Activated B cell treated with CpG ODN at 0.5 μM for 24 hours (primary cell): Measurements from ENCODE around the gene CEP41. TPM values are rescaled to one million over a fixed set of nuclear protein-coding genes. Genes with fewer than 3 reads are reported as not detected.
A peak's percentile ranks its signal among the peaks of the same experiment; 100 is the strongest.

Experiments used
- ATAC-seq: fragments of 200-7000 bp; cut with Tn5 transposase; one replicate; pipeline ENCODE4 v1.10.0; 2021; ENCODE audit warnings: low read depth, mild to moderate bottlenecking, moderate library complexity
- CTCF ChIA-PET: fragments of 350-600 bp; sonication (Branson Sonifier 250); formaldehyde crosslinking; loops from one replicate; lab custom pipeline; 2021; ENCODE audit warnings: antibody characterized with exemption; lab: Charles Lee
- POLR2A ChIA-PET: fragments of 350-600 bp; sonication (Branson Sonifier 250); formaldehyde crosslinking; loops from one replicate; lab custom pipeline; 2021; ENCODE audit warnings: antibody characterized with exemption; lab: Charles Lee
- DNase-seq: peaks from one replicate; pipeline ENCODE4 v3.0.0; 2022
- H3K27ac Mint-ChIP-seq: one replicate; pipeline ENCODE4 v1.8.0; 2020; ENCODE audit warnings: mixed read lengths
- H3K27me3 Mint-ChIP-seq: one replicate; pipeline ENCODE4 v1.8.0; 2021; ENCODE audit warnings: mixed read lengths
- H3K36me3 Mint-ChIP-seq: one replicate; pipeline ENCODE4 v1.8.0; 2021; ENCODE audit warnings: low read depth, mixed read lengths
- H3K4me1 Mint-ChIP-seq: one replicate; pipeline ENCODE4 v1.8.0; 2021; ENCODE audit warnings: mixed read lengths
- H3K4me3 Mint-ChIP-seq: one replicate; pipeline ENCODE4 v1.8.0; 2020; ENCODE audit warnings: mild to moderate bottlenecking, mixed read lengths
- H3K9me3 Mint-ChIP-seq: one replicate; pipeline ENCODE4 v1.8.0; 2020; ENCODE audit warnings: mixed read lengths
- intact Hi-C: fragments of 100-400 bp; cut with micrococcal nuclease; formaldehyde crosslinking; loops from one replicate; pipeline ENCODE4 v1.15.1; 2024
- total RNA-seq: library from RNA; stranded (reverse); gene quantifications from 2 replicates; pipeline ENCODE4 v1.2.3, GENCODE V29; 2022
- TF ChIP-seq, protein P1 (sequence below): fragments of 200-600 bp; IDR thresholded peaks from one replicate; pipeline ENCODE4 v1.8.0; 2022; ENCODE audit warnings: antibody characterized with exemption, mild to moderate bottlenecking

Gene CEP41
- total RNA-seq = 5.1 and 6.6 TPM in 2 replicates

DNA sequence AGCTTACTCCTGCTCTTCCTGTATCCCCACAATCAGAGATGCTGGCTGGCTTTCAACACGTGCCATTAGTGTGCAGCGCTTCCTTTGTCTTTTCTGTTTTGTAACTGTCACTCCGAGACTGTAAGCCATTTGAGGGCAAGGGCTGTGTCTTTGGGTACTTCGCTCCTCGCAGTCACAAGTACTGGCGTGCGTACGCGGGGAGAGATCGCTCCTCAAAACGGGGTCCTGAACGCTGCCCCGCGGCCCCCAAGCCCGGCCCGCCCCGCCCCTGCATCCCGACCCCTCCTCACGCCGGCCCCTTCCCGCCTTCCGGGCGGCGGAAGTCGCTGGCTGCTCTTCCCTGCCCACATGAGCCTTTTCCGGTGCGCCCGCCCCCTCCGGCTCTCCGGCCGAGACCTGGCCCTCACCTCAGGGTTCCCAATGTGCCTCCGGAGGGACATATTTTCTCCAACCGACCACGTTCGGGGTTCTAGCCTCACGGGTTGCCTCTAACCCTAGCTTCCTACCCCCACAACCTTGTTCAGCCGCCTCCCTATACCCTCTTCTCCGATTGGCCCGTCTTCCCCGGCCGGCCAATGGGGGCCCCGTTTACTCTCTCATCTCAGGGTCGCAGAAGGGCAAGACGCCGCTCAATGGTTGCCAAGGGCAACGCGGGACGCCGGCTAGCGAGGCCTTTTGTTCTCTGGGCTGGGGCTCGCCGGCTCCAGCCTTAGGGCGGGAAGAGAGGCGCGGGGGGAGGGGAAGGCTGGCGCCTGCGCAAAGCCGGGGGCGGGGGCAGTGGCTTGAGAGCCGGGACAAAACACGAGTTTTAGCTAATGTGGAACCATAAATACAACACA, at the start of gene CEP41:
Gene CEP41 (minus strand): TSS at position 490 of the 839 bp plus-strand sequence. CDS start 50 bp downstream, at position 440.
- ChIA-PET CTCF (no interaction called here), POLR2A (interaction anchor here (1.0 to 1.3 kb wide), 2 partner anchors 30 to 236 kb away, joined by 3 to 9 read pairs; partner anchors contain the start of gene TMEM209)
- Mint-ChIP-seq H3K4me1 (peaks cover 14% of the 10 kb centered on the region), H3K27me3 (peaks cover 5% of the 10 kb centered on the region), H3K9me3 (no peaks in the 10 kb centered on the region), H3K36me3 (peaks cover 3% of the 10 kb centered on the region), H3K4me3 (peak within 1 kb of the TSS; percentile 99), H3K27ac (peak within 1 kb of the TSS; percentile 95)
- DNase-seq (peak; percentile 89), ATAC-seq (peak; percentile 97)
- intact Hi-C loops = loop anchor here (1.0 to 5.0 kb wide), 5 partner anchors 46 to 370 kb away; partner anchors contain the start of genes COPG2, KLHDC10 and TMEM209
- TF ChIP-seq, protein P1, sequence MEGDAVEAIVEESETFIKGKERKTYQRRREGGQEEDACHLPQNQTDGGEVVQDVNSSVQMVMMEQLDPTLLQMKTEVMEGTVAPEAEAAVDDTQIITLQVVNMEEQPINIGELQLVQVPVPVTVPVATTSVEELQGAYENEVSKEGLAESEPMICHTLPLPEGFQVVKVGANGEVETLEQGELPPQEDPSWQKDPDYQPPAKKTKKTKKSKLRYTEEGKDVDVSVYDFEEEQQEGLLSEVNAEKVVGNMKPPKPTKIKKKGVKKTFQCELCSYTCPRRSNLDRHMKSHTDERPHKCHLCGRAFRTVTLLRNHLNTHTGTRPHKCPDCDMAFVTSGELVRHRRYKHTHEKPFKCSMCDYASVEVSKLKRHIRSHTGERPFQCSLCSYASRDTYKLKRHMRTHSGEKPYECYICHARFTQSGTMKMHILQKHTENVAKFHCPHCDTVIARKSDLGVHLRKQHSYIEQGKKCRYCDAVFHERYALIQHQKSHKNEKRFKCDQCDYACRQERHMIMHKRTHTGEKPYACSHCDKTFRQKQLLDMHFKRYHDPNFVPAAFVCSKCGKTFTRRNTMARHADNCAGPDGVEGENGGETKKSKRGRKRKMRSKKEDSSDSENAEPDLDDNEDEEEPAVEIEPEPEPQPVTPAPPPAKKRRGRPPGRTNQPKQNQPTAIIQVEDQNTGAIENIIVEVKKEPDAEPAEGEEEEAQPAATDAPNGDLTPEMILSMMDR = no peak

DNA sequence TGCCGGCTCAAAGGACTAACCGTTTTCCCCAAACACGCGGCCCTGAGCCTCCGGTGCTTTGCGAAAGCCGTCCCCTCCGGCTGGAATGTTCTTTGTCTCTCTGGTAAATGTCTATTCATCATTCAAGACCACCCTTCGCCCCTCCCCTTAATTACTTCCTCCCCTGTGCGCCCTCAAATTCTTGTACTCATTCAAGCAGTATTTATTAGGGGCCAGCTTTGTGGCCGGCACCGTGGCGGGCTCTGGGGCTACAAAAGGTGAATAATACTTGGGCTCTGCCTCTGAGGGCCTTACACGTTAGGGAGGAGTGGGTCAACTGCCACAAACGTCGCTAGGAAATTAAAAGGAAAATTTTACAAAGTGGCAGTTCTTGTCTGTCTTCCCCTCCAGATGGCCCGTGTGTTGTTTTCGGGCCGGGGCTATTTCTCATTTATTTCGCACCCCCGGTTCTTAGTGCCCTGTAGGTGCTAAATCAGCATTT, 49.5 kb upstream of the CEP41 start:
- peaks cover 38% of the 10 kb centered on the region for H3K27me3 Mint-ChIP-seq
- DNase-seq (no peak), ATAC-seq (no peak)
- peak overlapping the region; percentile 11 for H3K4me3 Mint-ChIP-seq
- TF ChIP-seq, protein P1 = no peak
- POLR2A ChIA-PET = no interaction called here
- intact Hi-C loops = no loop called here
- CTCF ChIA-PET = no interaction called here
- H3K9me3 Mint-ChIP-seq = no peaks in the 10 kb centered on the region
- H3K36me3 Mint-ChIP-seq = no peaks in the 10 kb centered on the region
- no peak overlapping the region for H3K27ac Mint-ChIP-seq
- peaks cover 34% of the 10 kb centered on the region for H3K4me1 Mint-ChIP-seq

DNA sequence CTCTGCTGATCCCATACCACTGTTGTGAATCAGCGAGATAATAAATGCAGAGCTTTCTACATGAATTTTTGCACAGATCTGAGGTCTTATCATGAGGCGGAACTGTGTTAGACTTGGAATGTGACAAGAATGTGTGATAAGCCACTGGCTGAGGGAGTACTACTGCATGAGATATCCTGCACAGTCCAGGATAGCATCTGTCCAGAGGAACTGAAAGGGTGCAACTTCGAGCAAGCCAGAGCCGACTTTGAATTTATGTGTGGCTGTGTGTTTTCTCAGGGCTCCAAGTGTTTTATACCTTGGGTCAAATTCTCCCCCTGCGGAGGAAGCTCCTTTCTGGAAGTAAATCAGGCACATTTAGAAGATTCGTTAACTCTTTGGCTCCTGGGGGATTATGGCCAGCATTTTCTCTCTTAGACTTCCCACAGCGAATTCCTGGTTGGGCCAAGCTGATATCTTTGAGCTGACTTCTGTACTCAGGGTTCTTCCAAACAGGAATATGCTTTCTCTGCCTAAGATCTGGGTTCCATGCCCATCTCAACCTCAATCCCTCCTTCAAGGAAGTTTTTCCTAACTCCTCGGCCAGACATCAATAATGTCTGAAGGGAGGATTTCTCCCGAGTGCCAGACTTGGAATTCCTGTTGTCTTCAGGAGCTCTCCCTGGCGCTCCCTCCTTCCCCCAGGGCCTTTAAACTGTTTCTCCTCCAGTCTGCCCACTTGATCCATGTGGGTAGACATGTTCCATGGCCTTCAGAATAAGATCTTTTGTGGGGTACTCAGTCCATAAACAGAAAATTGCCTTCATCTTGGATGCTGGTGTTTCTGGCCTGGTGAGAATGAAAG, 48.5 kb upstream of the CEP41 start:
- Mint-ChIP-seq H3K27me3 (peaks cover 46% of the 10 kb centered on the region), H3K4me1 (peaks cover 36% of the 10 kb centered on the region), H3K4me3 (no peak overlapping the region), H3K27ac (no peak overlapping the region), H3K36me3 (no peaks in the 10 kb centered on the region), H3K9me3 (no peaks in the 10 kb centered on the region)
- ChIA-PET CTCF (no interaction called here), POLR2A (no interaction called here)
- TF ChIP-seq, protein P1 = no peak
- ATAC-seq (no peak), DNase-seq (no peak)
- intact Hi-C loops = no loop called here

- intact Hi-C loops = no loop called here
- no peak for DNase-seq
- ChIA-PET CTCF (interaction anchor here (1.5 kb wide), 1 partner anchor 11 kb away, joined by 4 read pairs; no protein-coding TSS in a partner anchor), POLR2A (no interaction called here)
- no peak for ATAC-seq
- Mint-ChIP-seq H3K9me3 (no peaks in the 10 kb centered on the region), H3K27ac (no peak overlapping the region), H3K4me3 (no peak overlapping the region), H3K27me3 (peaks cover 43% of the 10 kb centered on the region), H3K4me1 (peaks cover 36% of the 10 kb centered on the region), H3K36me3 (no peaks in the 10 kb centered on the region)
- TF ChIP-seq, protein P1 = no peak
Observed at GRCh38 chr7:130488392-130489139, 47.8 kb upstream of the CEP41 start.
